GM12878 (cell line): ENCODE data around the gene TXNRD3. TPM values are rescaled to one million over a fixed set of nuclear protein-coding genes. Genes with fewer than 3 reads are reported as not detected.

Experiments used
- ATAC-seq: fragments of 200-7000 bp; cut with Tn5 transposase; 3 replicates; pipeline ENCODE4 v1.9.1; 2020; ENCODE audit warnings: mild to moderate bottlenecking, moderate library complexity
- BruUV-seq: library from RNA; stranded (reverse); fragments of 400-500 nt; replicated peaks from 2 replicates; lab custom pipeline; 2021; lab: Mats Ljungman, UMichigan
- CTCF ChIA-PET: fragments of 300-600 bp; sonication (Branson Sonifier 250); formaldehyde crosslinking; extraction: SDS; loops from one replicate; lab custom pipeline; 2021; ENCODE audit warnings: inconsistent platforms; lab: Yijun Ruan, JAX
- POLR2A ChIA-PET: fragments of 350-600 bp; formaldehyde crosslinking; extraction: SDS; loops from one replicate; lab custom pipeline; 2021; ENCODE audit warnings: inconsistent platforms; lab: Charles Lee
- RAD21 ChIA-PET: fragments of 300-600 bp; sonication (Branson Sonifier 250); formaldehyde crosslinking; loops from one replicate; lab custom pipeline; 2023; ENCODE audit warnings: antibody characterized with exemption; ENCODE audit not compliant: unreplicated experiment; lab: Charles Lee
- SMC1A ChIA-PET: fragments of 300-600 bp; sonication (Branson Sonifier 250); formaldehyde crosslinking; loops from one replicate; lab custom pipeline; 2023; ENCODE audit not compliant: unreplicated experiment, uncharacterized antibody; lab: Charles Lee
- DNase-seq: peaks from one replicate; pipeline ENCODE4 v3.0.0-alpha.2; 2011; ENCODE audit warnings: low read depth, low spot score
- FAIRE-seq: peaks from 3 replicates; lab custom pipeline; 2011; peaks lifted over from hg19 to GRCh38; lab: Jason Lieb, UNC
- H2AFZ ChIP-seq: 2 replicates; pipeline ENCODE4 v1.6.0; 2011; ENCODE audit warnings: low read depth, low read length, control low read depth; ENCODE audit not compliant: control insufficient read depth
- H3K27ac ChIP-seq: 2 replicates; pipeline ENCODE4 v1.5.1; 2011; ENCODE audit warnings: control low read depth; ENCODE audit not compliant: control insufficient read depth, insufficient read depth
- H3K27me3 ChIP-seq, 2 experiments: replicated peaks in 1 of 2; 2 replicates each; pipeline versions ENCODE4 v1.6.0 to v1.6.1; 2011; ENCODE audit warnings: low read length in 1 of 2; ENCODE audit not compliant: control insufficient read depth in 2 of 2, insufficient read depth in 2 of 2
- H3K36me3 ChIP-seq, 2 experiments: 2 replicates each; pipeline ENCODE4 v1.5.1; 2011; ENCODE audit warnings: low read length in 1 of 2; ENCODE audit not compliant: control insufficient read depth in 2 of 2, insufficient read depth in 2 of 2
- H3K4me1 ChIP-seq: 2 replicates; pipeline ENCODE4 v1.6.1; 2011; ENCODE audit warnings: mild to moderate bottlenecking, low read length, moderate library complexity, mixed read lengths; ENCODE audit not compliant: control insufficient read depth, insufficient read depth
- H3K4me2 ChIP-seq: 2 replicates; pipeline ENCODE4 v1.6.0; 2011; ENCODE audit warnings: control low read depth; ENCODE audit not compliant: control insufficient read depth, insufficient read depth
- H3K4me3 ChIP-seq: fragments of 200-600 bp; sonication (generic); 2 replicates; pipeline ENCODE4 v1.5.1; 2016
- H3K79me2 ChIP-seq: 2 replicates; pipeline ENCODE4 v1.6.0; 2011; ENCODE audit warnings: low read length; ENCODE audit not compliant: control insufficient read depth, insufficient read depth
- H3K9ac ChIP-seq: 2 replicates; pipeline ENCODE4 v1.8.0; 2011; ENCODE audit warnings: low read length, control low read depth, mixed read lengths; ENCODE audit not compliant: control insufficient read depth, insufficient read depth
- H3K9me3 ChIP-seq: replicated peaks from 3 replicates; pipeline ENCODE4 v1.5.1; 2011; ENCODE audit warnings: mild to moderate bottlenecking, low read length; ENCODE audit not compliant: control insufficient read depth, insufficient read depth
- H4K20me1 ChIP-seq: 2 replicates; pipeline ENCODE4 v1.6.0; 2011; ENCODE audit not compliant: control insufficient read depth, insufficient read depth
- BHLHE40 ChIP-seq, 2 experiments: fragments of 450-650 bp in 1 of 2; IDR thresholded peaks; 2 replicates each; pipeline ENCODE4 v1.6.1; 2011 to 2017; ENCODE audit warnings: low read depth in 2 of 2, borderline replicate concordance in 1 of 2, improper control_type of control experiment in 1 of 2, low read length in 1 of 2, mild to moderate bottlenecking in 1 of 2
- EP300 ChIP-seq, 2 experiments: fragments of 150-350 bp in 1 of 2; IDR thresholded peaks; 2 replicates each; pipeline ENCODE4 v1.6.1; 2011 to 2012; ENCODE audit warnings: low read depth in 2 of 2, low read length in 2 of 2, borderline replicate concordance in 1 of 2, improper control_type of control experiment in 1 of 2, inconsistent platforms in 1 of 2; ENCODE audit not compliant: control insufficient read depth in 1 of 2
- GATAD2B ChIP-seq: fragments of 450-650 bp; conservative IDR thresholded peaks from 2 replicates; pipeline ENCODE4 v1.6.1; 2017; ENCODE audit warnings: low read depth, mild to moderate bottlenecking, moderate library complexity
- JUND ChIP-seq: IDR thresholded peaks from 2 replicates; pipeline ENCODE4 v1.6.1; 2012; ENCODE audit warnings: low read depth, mild to moderate bottlenecking, low read length, improper control_type of control experiment, moderate library complexity
- NBN ChIP-seq: fragments of 450-650 bp; IDR thresholded peaks from 2 replicates; pipeline ENCODE4 v1.6.1; 2016
- PAX5 ChIP-seq: IDR thresholded peaks from 2 replicates; pipeline ENCODE4 v1.6.1; 2011; ENCODE audit warnings: low read depth, low read length, borderline replicate concordance
- POLR2A ChIP-seq: IDR thresholded peaks from 2 replicates; pipeline ENCODE4 v1.6.1; 2011; ENCODE audit warnings: low read depth, mild to moderate bottlenecking, low read length
- RFX5 ChIP-seq: IDR thresholded peaks from 2 replicates; pipeline ENCODE4 v1.6.1; 2011; ENCODE audit warnings: low read depth, low read length, improper control_type of control experiment
- SREBF2 ChIP-seq: IDR thresholded peaks from 2 replicates; pipeline ENCODE4 v1.6.1; 2012; ENCODE audit warnings: mild to moderate bottlenecking, low read length
- STAT1 ChIP-seq: fragments of 450-650 bp; conservative IDR thresholded peaks from 2 replicates; pipeline ENCODE4 v1.6.1; 2014; ENCODE audit warnings: antibody characterized with exemption, mild to moderate bottlenecking
- STAT3 ChIP-seq: IDR thresholded peaks from 2 replicates; pipeline ENCODE4 v1.6.1; 2011; ENCODE audit warnings: low read depth, low read length, improper control_type of control experiment
- TCF12 ChIP-seq: IDR thresholded peaks from 2 replicates; pipeline ENCODE4 v1.6.1; 2011; ENCODE audit warnings: low read depth, mild to moderate bottlenecking, low read length
- ZBTB4 ChIP-seq: fragments of 450-650 bp; formaldehyde crosslinking; IDR thresholded peaks from 2 replicates; pipeline ENCODE4 v1.4.0; 2022; ENCODE audit warnings: mild to moderate bottlenecking, moderate library complexity
- ZZZ3 ChIP-seq: IDR thresholded peaks from 2 replicates; pipeline ENCODE4 v1.6.1; 2011; ENCODE audit warnings: low read depth; ENCODE audit not compliant: control insufficient read depth, insufficient read length
- WGBS: methylation state at CpG from one replicate; pipeline ENCODE4 v1.1.6; 2016; ENCODE audit warnings: low lambda C conversion rate; ENCODE audit not compliant: insufficient replicate concordance, insufficient coverage; ENCODE audit errors: missing lambda C conversion rate; 5-methylcytosine and 5-hydroxymethylcytosine counted together
- in situ Hi-C: fragments of 300-500 bp; cut with MboI; formaldehyde crosslinking; loops from 9 replicates; pipeline ENCODE4 v1.14.3; 2018; ENCODE audit warnings: mixed read lengths
- intact Hi-C: fragments of 100-400 bp; cut with micrococcal nuclease; formaldehyde crosslinking; loops from one replicate; pipeline ENCODE4 v1.14.2; 2022; ENCODE audit not compliant: unreplicated experiment
- polyA plus RNA-seq, 11 experiments: library from polyadenylated mRNA; depleted of rRNA in 4 of 11; unstranded in 6 of 11; stranded (reverse) in 5 of 11; fragments of >200 nt; fragmentation: Nextera tagmentation in 4 of 11; fragmentation: Illumina TruSeq in 1 of 11; extraction: Ambion mirVana in 4 of 11; extraction: Trizol in 1 of 11; gene quantifications; 1 replicate in 1 of 11; 2 replicates in 10 of 11; pipeline versions ENCODE4 v1.2.1 to v1.2.3, GENCODE V29; 2011 to 2016; ENCODE audit warnings: inconsistent platforms in 2 of 11, missing spikeins in 2 of 11, low read depth in 1 of 11
- total RNA-seq, 4 experiments: library from RNA; depleted of rRNA in 3 of 4; stranded (reverse); fragments of >200 nt in 3 of 4; fragmentation: Illumina TruSeq in 1 of 4; extraction: Trizol in 1 of 4; gene quantifications; 2 replicates each; pipeline versions ENCODE4 v1.2.1 to v1.2.3, GENCODE V29; 2013 to 2021
- TF ChIP-seq, protein P1 (sequence below): fragments of 450-650 bp; IDR thresholded peaks from 2 replicates; pipeline ENCODE4 v1.6.1; 2016; ENCODE audit warnings: mild to moderate bottlenecking
- TF ChIP-seq, protein P2 (sequence below): fragments of 450-650 bp; IDR thresholded peaks from 2 replicates; pipeline ENCODE4 v1.6.1; 2017; ENCODE audit warnings: antibody characterized with exemption, mild to moderate bottlenecking, moderate library complexity

Gene TXNRD3
- total and polyA plus RNA-seq, 10 of the 15 experiments (the other 5 are each of a cell fraction or from before 2014, with no cell fraction given) = not detected

DNA sequence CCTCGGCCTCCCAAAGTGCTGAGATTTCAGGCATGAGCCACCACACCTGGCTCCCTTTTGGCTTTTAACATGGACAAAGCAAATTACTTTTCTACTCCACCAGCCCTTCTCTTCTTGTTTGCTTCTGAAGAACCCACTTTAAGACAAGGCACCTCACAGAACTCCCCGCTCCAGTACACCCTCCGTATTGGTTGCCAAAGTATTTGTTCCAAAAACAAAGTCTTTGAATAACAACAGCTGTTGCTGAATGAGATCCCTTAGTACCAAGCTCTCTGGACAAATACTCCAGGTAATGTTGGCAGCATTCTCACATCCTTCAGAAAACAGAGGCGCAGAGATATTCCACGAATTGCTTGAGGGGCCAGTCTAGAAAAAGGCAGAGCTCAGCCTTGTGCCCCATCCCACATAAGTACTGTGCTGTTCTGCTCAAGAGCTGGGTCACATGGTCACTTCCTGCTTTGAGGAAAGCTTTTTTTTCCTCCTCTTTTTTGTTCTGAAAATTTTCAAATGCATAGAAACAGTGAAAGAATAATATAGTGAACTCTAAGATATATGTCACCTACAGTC is 41.9 kb upstream of the TXNRD3 start (continued):
- no peak for TF ChIP-seq POLR2A
- TF ChIP-seq NBN = no peak
- TF ChIP-seq, protein P1, sequence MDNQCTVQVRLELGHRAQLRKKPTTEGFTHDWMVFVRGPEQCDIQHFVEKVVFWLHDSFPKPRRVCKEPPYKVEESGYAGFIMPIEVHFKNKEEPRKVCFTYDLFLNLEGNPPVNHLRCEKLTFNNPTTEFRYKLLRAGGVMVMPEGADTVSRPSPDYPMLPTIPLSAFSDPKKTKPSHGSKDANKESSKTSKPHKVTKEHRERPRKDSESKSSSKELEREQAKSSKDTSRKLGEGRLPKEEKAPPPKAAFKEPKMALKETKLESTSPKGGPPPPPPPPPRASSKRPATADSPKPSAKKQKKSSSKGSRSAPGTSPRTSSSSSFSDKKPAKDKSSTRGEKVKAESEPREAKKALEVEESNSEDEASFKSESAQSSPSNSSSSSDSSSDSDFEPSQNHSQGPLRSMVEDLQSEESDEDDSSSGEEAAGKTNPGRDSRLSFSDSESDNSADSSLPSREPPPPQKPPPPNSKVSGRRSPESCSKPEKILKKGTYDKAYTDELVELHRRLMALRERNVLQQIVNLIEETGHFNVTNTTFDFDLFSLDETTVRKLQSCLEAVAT = no peak
- TF ChIP-seq BHLHE40 (IDR thresholded peaks at IDR 0.05; ENCODE audit: borderline replicate concordance in 1 of 2, low read depth in 2 of 2, low read length in 1 of 2) = no peak
- no peak for TF ChIP-seq STAT1
- TF ChIP-seq STAT3 = no peak

- ChIA-PET POLR2A (no interaction called here), CTCF (no interaction called here), RAD21 (no interaction called here), SMC1A (no interaction called here)
- Histone ChIP-seq H3K9me3 (no peaks in the 10 kb centered on the region), H2AFZ (no peak overlapping the region), H3K36me3 (no peaks in the 10 kb centered on the region), H4K20me1 (no peaks in the 10 kb centered on the region), H3K4me1 (no peaks in the 10 kb centered on the region), H3K9ac (no peak overlapping the region), H3K4me2 (no peak overlapping the region), H3K79me2 (no peaks in the 10 kb centered on the region), H3K27ac (no peak overlapping the region), H3K4me3 (no peak overlapping the region), H3K27me3 (no peaks in the 10 kb centered on the region; a peak in 3 of 4 replicates)
- no TSS peak for BruUV-seq
- in situ Hi-C loops (no loop called here), intact Hi-C loops (no loop called here)
- WGBS = 29% methylated on average over 3 of the region's 3 CpGs
- no peak for FAIRE-seq
- DNase-seq = no peak
- ATAC-seq = no peak
- TF ChIP-seq ZZZ3 = no peak
- no peak for TF ChIP-seq EP300 (IDR thresholded peaks at IDR 0.05; ENCODE audit: borderline replicate concordance in 1 of 2, control insufficient read depth in 1 of 2, low read depth in 2 of 2, low read length in 2 of 2)
- TF ChIP-seq SREBF2 = no peak
- no peak for TF ChIP-seq ZBTB4 (CRISPR knock-in tag)
- TF ChIP-seq, protein P2, sequence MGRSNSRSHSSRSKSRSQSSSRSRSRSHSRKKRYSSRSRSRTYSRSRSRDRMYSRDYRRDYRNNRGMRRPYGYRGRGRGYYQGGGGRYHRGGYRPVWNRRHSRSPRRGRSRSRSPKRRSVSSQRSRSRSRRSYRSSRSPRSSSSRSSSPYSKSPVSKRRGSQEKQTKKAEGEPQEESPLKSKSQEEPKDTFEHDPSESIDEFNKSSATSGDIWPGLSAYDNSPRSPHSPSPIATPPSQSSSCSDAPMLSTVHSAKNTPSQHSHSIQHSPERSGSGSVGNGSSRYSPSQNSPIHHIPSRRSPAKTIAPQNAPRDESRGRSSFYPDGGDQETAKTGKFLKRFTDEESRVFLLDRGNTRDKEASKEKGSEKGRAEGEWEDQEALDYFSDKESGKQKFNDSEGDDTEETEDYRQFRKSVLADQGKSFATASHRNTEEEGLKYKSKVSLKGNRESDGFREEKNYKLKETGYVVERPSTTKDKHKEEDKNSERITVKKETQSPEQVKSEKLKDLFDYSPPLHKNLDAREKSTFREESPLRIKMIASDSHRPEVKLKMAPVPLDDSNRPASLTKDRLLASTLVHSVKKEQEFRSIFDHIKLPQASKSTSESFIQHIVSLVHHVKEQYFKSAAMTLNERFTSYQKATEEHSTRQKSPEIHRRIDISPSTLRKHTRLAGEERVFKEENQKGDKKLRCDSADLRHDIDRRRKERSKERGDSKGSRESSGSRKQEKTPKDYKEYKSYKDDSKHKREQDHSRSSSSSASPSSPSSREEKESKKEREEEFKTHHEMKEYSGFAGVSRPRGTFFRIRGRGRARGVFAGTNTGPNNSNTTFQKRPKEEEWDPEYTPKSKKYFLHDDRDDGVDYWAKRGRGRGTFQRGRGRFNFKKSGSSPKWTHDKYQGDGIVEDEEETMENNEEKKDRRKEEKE = no peak
- no peak for TF ChIP-seq GATAD2B
- no peak for TF ChIP-seq TCF12
- TF ChIP-seq PAX5 = no peak
- TF ChIP-seq JUND = no peak
- no peak for TF ChIP-seq RFX5
Observed at GRCh38 chr3:126693921-126694320, 39.0 kb upstream of the TXNRD3 start.
